C1 segment of cervical spinal cord (tissue), 14 donors: ENCODE results near the gene CCER1.

Experiments used
- DNase-seq, 14 donors: peaks; one replicate each; lab custom pipeline; 2025; lab: John Stamatoyannopoulos, UW

Gene CCER1

DNA sequence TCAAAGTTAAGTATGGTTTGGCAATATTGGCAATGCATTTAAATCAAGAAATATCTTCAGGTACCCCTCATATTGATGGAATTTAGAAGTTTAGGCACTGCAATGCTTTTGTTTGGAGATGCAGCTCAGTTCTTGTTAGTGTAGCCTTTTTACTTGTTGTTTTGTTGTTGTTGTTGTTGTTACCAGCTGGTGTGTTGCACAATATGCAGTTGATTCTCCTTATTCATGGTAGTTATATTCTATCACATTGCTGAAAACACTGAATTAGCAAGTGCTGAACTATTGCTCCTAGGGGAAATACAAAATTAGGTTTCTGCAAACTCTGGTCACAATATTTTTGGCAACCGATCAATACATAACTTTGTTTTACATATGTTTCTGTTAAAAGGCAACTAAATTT, 34.8 kb downstream of the CCER1 start:
- DNase-seq: no peak

DNA sequence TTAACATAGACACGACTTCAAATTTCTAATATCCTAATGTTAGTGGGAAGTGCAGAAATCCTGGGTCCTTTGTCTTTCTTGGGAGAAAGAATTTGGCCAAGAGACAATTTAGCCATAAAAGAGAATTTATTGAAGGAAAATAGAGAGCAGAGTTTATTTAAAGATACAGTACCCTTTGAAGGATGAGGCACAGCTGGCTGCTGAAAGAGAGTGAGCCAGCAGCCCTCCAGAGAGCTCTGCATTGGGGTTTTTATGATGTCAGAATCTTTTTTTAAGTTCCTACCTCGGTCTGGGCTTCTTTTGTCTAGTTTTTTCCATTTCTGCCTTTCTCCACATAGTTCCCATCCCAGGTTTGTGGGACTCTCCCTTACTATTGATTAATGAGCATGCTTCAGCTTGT, 37.5 kb downstream of the CCER1 start:
- DNase-seq: no peak

DNA sequence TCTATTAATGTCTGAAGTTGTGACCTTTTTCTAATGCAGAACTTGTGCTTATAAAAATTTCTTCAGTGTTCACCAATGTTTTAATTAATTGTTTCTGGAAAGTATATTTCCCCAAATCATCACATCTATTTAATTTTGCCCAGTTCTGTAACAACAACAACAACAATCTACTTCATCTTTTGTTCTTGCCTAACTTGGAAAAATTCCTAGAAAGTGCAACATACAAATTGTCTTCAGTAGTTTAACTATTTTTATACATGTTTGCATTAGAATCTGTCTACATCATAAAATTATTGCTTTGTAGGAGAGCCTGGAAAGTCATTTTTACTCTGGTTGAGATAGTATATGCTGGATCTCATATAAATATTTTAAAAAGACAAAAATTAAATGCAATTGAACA, 38.5 kb downstream of the CCER1 start:
- no peak for DNase-seq

DNA sequence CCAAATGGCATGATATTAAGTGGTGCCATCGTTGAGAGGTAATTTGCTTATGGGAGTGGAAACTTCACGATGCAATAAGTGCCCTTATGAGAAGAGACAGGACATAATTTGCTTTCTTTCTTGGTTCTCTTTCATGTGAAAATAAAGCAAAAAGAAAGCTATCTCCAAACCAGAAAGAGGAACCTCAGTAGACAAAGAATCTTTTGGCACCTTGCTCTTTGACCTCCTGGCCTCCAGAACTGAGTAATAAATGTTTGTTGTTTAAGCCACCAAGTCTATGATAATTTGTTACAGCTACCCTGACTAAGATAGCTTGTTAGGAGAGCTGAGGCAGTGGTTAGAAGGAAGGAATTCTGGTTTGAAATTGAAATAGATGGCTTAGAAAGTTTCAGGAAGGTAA, 39.6 kb downstream of the CCER1 start:
- DNase-seq: no peak

DNA sequence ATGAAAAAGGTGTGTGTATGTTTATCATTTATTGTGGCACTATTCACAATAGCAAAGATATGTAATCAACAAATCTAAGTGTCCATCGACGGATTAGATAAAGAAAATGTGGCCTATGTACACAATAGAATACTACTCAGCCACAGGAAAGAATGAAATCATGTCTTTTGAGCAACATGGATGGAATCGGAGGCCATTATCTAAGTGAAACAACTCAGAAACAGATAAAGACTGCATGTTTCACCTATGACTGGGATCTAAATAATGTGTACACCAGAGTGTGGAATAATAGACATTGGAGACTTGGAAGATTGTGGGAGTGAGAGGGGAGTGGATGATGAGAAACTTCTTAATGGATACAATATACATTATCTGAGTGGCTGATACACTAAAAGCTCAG, 44.0 kb downstream of the CCER1 start:
- no peak for DNase-seq

GRCh38 chr12:90909069-90909770, 45.8 kb downstream of the CCER1 start:
- DNase-seq: no peak

- DNase-seq: no peak
Measured at GRCh38 chr12:90908465-90908864, 46.5 kb downstream of the CCER1 start.

- DNase-seq: no peak
Measured at GRCh38 chr12:90905691-90906370, 49.1 kb downstream of the CCER1 start.

GRCh38 chr12:90902596-90902995, 52.4 kb downstream of the CCER1 start:
- no peak for DNase-seq
